ENCODE data around the gene MRPS7. TPM values are rescaled to one million over a fixed set of nuclear protein-coding genes. Genes with fewer than 3 reads are reported as not detected.

Gene MRPS7
- total RNA-seq, 1 experiment from 2014 or later, result 51.3 TPM

DNA sequence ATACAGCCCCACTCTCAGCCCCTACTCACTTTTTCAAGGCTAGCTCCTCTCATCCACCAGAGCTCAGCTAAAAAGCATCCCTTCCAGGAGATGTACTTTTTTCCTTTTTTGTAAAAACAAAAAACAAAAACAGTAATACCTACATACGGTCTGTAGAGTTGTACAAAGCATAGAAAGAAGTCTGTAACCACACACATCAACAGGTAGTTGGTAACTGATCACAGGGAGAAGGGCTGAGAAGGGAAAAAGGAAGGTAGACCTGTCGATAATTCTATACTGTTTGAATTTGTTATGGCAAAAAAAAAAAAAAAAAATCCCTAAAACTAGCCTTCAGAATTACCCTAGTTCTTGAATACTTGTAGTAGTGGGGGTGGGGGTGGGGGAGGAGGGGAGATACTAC lies 26.7 kb downstream of the MRPS7 start:
- CTCF ChIA-PET, result interaction anchor here (1.1 to 1.2 kb wide), 2 partner anchors 18 to 237 kb away, joined by 3 to 15 read pairs; partner anchors contain the start of gene MIF4GD
- Histone ChIP-seq H3K9me2 (ENCODE audit: insufficient read depth) (no peaks in the 10 kb centered on the region), H2AFZ (peak overlapping the region; percentile 95), H4K20me1 (ENCODE audit: insufficient read depth) (no peaks in the 10 kb centered on the region), H3K79me2 (ENCODE audit: low read depth) (peaks cover 15% of the 10 kb centered on the region), H3K4me1 (replicated peaks; ENCODE audit: insufficient read depth) (peaks cover 4% of the 10 kb centered on the region), H3K4me2 (peak overlapping the region; percentile 90), H3K9me3 (ENCODE audit: insufficient read depth, low read depth) (no peaks in the 10 kb centered on the region), H3F3A (ENCODE audit: insufficient read depth, low read depth) (no peaks in the 10 kb centered on the region), H3K4me3 (peak overlapping the region; percentile 65; the same call in 1 of the 2 replicates), H3K27me3 (ENCODE audit: insufficient read depth, low read depth) (no peaks in the 10 kb centered on the region), H3K27ac (no peak overlapping the region), H3K36me3 (ENCODE audit: low read depth) (no peaks in the 10 kb centered on the region)
- TF ChIP-seq, protein P1, sequence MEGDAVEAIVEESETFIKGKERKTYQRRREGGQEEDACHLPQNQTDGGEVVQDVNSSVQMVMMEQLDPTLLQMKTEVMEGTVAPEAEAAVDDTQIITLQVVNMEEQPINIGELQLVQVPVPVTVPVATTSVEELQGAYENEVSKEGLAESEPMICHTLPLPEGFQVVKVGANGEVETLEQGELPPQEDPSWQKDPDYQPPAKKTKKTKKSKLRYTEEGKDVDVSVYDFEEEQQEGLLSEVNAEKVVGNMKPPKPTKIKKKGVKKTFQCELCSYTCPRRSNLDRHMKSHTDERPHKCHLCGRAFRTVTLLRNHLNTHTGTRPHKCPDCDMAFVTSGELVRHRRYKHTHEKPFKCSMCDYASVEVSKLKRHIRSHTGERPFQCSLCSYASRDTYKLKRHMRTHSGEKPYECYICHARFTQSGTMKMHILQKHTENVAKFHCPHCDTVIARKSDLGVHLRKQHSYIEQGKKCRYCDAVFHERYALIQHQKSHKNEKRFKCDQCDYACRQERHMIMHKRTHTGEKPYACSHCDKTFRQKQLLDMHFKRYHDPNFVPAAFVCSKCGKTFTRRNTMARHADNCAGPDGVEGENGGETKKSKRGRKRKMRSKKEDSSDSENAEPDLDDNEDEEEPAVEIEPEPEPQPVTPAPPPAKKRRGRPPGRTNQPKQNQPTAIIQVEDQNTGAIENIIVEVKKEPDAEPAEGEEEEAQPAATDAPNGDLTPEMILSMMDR (conservative IDR thresholded peaks at IDR 0.05), result no peak
- no peak for TF ChIP-seq EZH2 (IDR thresholded peaks at IDR 0.05; ENCODE audit: low read depth)
- intact Hi-C loops (cut with micrococcal nuclease; ENCODE audit: unreplicated experiment), result no loop called here
- no TSS peak for BruUV-seq (replicated peaks)
- no peak for DNase-seq
- POLR2A ChIA-PET (ENCODE audit: unreplicated experiment), result interaction anchor here (1.2 kb wide), 1 partner anchor 17 kb away, joined by 9 read pairs; the partner anchor contains the start of gene MIF4GD

DNA sequence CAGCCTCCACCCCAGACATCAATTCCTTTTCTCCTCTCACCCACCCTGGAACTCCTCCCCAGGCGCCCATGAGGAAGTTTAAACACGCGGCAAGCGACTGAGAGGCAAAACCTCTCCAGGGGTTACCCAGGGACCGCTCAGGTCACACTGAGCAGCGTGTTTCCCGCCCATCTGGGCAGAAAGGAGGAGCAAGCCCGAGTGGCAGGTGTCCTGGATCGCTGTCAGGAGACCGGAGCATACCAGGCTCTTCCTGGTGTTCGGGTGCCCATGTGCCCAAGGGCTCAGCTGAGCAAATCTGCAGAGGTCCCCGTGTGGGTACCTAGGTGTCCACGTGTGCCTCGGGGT lies 27.1 kb downstream of the MRPS7 start:
- Histone ChIP-seq H3K27me3 (ENCODE audit: insufficient read depth, low read depth) (no peaks in the 10 kb centered on the region), H3K9me2 (ENCODE audit: insufficient read depth) (no peaks in the 10 kb centered on the region), H2AFZ (peak overlapping the region; percentile 95), H3K4me2 (peak overlapping the region; percentile 90), H3K4me1 (replicated peaks; ENCODE audit: insufficient read depth) (peaks cover 4% of the 10 kb centered on the region), H3K36me3 (ENCODE audit: low read depth) (no peaks in the 10 kb centered on the region), H3F3A (ENCODE audit: insufficient read depth, low read depth) (no peaks in the 10 kb centered on the region), H3K4me3 (peak overlapping the region; percentile 65), H3K27ac (peak overlapping the region; percentile 17; the same call in 1 of the 2 replicates), H3K79me2 (ENCODE audit: low read depth) (peaks cover 15% of the 10 kb centered on the region), H3K9me3 (ENCODE audit: insufficient read depth, low read depth) (no peaks in the 10 kb centered on the region), H4K20me1 (ENCODE audit: insufficient read depth) (no peaks in the 10 kb centered on the region)
- CTCF ChIA-PET, result interaction anchor here (0.7 to 1.7 kb wide), 5 partner anchors 11 to 236 kb away, joined by 3 to 15 read pairs (median 3); partner anchors contain the start of genes GGA3 and MIF4GD
- POLR2A ChIA-PET (ENCODE audit: unreplicated experiment), result interaction anchor here (0.6 to 1.2 kb wide), 9 partner anchors 11 to 917 kb away, joined by 3 to 9 read pairs (median 3); partner anchors contain the start of genes GRB2, MIF4GD and WBP2
- BruUV-seq (replicated peaks), result no TSS peak
- no peak for TF ChIP-seq EZH2 (IDR thresholded peaks at IDR 0.05; ENCODE audit: low read depth)
- TF ChIP-seq, protein P1 (conservative IDR thresholded peaks at IDR 0.05), result no peak
- DNase-seq, result peak; percentile 57 to 59
- intact Hi-C loops (cut with micrococcal nuclease; ENCODE audit: unreplicated experiment), result loop anchor here (1.0 kb wide), 2 partner anchors 18 to 117 kb away; partner anchors contain the start of gene GRB2

DNA sequence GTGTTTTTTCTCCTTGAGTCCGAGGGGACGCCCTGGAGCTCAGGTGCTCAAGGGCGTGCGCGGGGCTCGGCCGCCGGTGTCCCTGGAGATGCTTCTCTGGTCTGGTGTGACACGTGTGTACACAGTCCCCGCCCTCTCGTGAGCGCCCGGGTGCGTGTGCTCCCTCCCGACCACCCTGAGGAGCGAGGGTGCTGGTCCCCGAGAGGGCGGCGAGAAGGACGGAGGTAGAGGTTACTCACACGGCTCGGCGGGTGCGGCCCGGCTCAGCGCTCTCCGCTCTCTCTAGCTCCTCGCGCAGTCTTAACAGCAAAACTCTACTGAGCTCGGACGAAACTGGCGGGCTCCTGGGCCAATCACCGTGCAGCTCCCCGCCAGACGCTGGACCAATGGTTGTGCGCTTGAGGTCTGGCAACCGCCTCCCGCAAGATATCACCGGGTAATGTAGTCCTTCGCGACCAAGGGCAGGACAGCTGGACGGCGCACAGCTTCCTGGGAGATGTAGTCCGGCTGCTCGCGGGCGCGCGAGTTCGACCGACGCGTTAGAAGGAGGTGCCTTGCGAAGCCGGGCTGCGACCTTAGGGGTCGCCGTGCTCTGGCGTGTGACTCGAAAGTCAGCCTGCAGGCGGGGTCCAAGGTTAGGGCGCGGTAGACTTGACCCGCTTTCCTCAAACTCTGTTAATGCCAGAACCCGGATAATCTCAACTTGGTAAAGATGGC lies 27.6 kb downstream of the MRPS7 start, which contains the start of gene SLC25A19:
SLC25A19 (minus strand) TSS at position 319 of the 717 bp plus-strand sequence. CDS start 2,669 bp downstream, outside the sequence.
- Histone ChIP-seq H3K36me3 (ENCODE audit: low read depth) (no peaks in the 10 kb centered on the region), H3K4me3 (peak within 1 kb of the TSS; percentile 65), H3K4me2 (peak within 1 kb of the TSS; percentile 90), H3F3A (ENCODE audit: insufficient read depth, low read depth) (0 out of 2 replicates have a peak, but pooled peaks cover 5% of the 10 kb centered on the region), H3K79me2 (ENCODE audit: low read depth) (peaks cover 15% of the 10 kb centered on the region), H4K20me1 (ENCODE audit: insufficient read depth) (no peaks in the 10 kb centered on the region), H3K4me1 (replicated peaks; ENCODE audit: insufficient read depth) (peaks cover 4% of the 10 kb centered on the region), H3K9me3 (ENCODE audit: insufficient read depth, low read depth) (no peaks in the 10 kb centered on the region), H3K27ac (peak within 1 kb of the TSS; percentile 48), H3K27me3 (ENCODE audit: insufficient read depth, low read depth) (no peaks in the 10 kb centered on the region), H3K9me2 (ENCODE audit: insufficient read depth) (no peaks in the 10 kb centered on the region), H2AFZ (peak within 1 kb of the TSS; percentile 95)
- POLR2A ChIA-PET (ENCODE audit: unreplicated experiment), result interaction anchor here (0.6 to 1.2 kb wide), 9 partner anchors 12 to 917 kb away, joined by 3 to 9 read pairs (median 3); partner anchors contain the start of genes GRB2, MIF4GD and WBP2
- CTCF ChIA-PET, result interaction anchor here (0.6 to 1.7 kb wide), 8 partner anchors 11 to 236 kb away, joined by 3 to 15 read pairs (median 4); partner anchors contain the start of genes GGA3, GRB2 and MIF4GD
- peak; percentile 97 for DNase-seq
- no TSS peak for BruUV-seq (replicated peaks)
- no peak for TF ChIP-seq EZH2 (IDR thresholded peaks at IDR 0.05; ENCODE audit: low read depth)
- TF ChIP-seq, protein P1 (conservative IDR thresholded peaks at IDR 0.05), result no peak
- intact Hi-C loops (cut with micrococcal nuclease; ENCODE audit: unreplicated experiment), result loop anchor here (1.0 kb wide), 2 partner anchors 19 to 116 kb away; partner anchors contain the start of gene GRB2
